GM12891 (cell line): ENCODE measurements around the gene PITPNB.

Experiments used
- PAX5 ChIP-seq: IDR thresholded peaks from 2 replicates; pipeline ENCODE4 v1.6.1; 2011; ENCODE audit warnings: low read length, moderate library complexity, mild to moderate bottlenecking; ENCODE audit not compliant: insufficient read depth, severe bottlenecking
- POLR2A ChIP-seq: IDR thresholded peaks from 2 replicates; pipeline ENCODE4 v1.6.1; 2011; ENCODE audit warnings: low read depth, low read length, control low read depth
- POLR2AphosphoS5 ChIP-seq: IDR thresholded peaks from 2 replicates; pipeline ENCODE4 v1.6.1; 2011; ENCODE audit warnings: low read depth, low read length, control low read depth
- POU2F2 ChIP-seq: IDR thresholded peaks from 2 replicates; pipeline ENCODE4 v1.6.1; 2011; ENCODE audit warnings: low read depth, mild to moderate bottlenecking, control low read depth, low read length, moderate library complexity
- SPI1 ChIP-seq: IDR thresholded peaks from 2 replicates; pipeline ENCODE4 v1.6.1; 2011; ENCODE audit warnings: low read depth, low read length, control low read depth
- TAF1 ChIP-seq: IDR thresholded peaks from 2 replicates; pipeline ENCODE4 v1.6.1; 2011; ENCODE audit warnings: low read depth, low read length, control low read depth

DNA sequence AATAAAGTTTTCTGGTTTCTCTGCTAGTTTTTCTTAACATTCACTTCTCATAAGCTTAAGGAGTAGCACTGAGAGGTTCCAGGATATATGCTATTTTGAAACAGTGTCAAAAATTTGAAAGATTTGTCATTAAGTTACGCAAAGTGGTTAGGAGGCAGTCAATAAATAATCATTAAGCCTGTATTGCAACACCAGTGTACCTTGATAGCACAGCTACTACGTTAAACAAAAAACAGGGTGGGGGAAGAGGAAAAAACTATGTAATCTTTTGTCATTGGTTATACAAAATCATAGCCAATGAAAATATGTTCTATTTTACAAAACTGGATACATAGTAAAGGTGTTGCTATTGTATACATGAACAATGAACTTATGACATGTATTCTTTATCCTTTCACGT, 30.4 kb upstream of the PITPNB start:
- TF ChIP-seq POLR2AphosphoS5, result no peak
- no peak for TF ChIP-seq POU2F2
- no peak for TF ChIP-seq POLR2A
- no peak for TF ChIP-seq TAF1
- TF ChIP-seq SPI1, result no peak
- TF ChIP-seq PAX5, result no peak
